ENCODE measurements around the gene TBC1D1.

DNA sequence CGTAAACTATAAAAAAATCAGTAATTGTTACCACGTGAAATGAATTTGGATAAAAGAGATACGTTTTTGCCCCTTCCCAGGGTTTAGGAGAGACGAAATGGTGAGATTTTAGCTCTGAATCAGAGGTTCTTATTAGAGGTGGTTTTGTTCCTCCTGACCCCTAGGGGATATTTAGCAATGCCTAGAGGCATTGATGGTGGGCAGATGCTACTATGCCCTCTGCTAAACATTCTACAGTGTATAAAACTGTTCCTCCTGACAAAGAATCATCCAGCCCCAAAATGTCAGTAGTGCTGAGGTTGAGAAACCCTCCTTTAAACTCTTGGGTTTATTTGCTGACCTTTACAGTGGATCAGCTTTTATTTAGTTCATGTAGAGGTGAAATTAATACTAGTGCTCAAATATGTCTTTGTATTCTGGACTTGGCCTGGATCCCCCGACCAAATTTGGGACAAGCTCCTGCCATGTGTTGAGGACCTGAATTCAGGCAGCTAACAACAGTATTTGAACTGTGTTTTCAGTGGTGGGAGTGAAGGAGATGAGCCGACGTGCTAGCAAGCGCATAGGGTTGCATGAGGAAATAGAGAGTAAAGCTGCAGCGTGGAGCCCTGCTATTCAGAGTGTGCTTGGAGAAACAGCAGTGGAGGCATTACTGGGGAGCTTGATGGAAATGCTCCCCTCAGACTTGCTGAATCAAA lies 195.4 kb downstream of the TBC1D1 start:
- TF ChIP-seq, protein P1, sequence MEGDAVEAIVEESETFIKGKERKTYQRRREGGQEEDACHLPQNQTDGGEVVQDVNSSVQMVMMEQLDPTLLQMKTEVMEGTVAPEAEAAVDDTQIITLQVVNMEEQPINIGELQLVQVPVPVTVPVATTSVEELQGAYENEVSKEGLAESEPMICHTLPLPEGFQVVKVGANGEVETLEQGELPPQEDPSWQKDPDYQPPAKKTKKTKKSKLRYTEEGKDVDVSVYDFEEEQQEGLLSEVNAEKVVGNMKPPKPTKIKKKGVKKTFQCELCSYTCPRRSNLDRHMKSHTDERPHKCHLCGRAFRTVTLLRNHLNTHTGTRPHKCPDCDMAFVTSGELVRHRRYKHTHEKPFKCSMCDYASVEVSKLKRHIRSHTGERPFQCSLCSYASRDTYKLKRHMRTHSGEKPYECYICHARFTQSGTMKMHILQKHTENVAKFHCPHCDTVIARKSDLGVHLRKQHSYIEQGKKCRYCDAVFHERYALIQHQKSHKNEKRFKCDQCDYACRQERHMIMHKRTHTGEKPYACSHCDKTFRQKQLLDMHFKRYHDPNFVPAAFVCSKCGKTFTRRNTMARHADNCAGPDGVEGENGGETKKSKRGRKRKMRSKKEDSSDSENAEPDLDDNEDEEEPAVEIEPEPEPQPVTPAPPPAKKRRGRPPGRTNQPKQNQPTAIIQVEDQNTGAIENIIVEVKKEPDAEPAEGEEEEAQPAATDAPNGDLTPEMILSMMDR (IDR thresholded peaks at IDR 0.05) = no peak
- TF ChIP-seq POLR2AphosphoS5 (IDR thresholded peaks at IDR 0.05) = no peak

Measured in prostate gland (tissue), 2 donors.